Body of pancreas (tissue), 4 donors: ENCODE measurements around the gene CFAP100. TPM values are rescaled to one million over a fixed set of nuclear protein-coding genes. Genes with fewer than 3 reads are reported as not detected.

Experiments
- ATAC-seq: fragments of 150-250 bp; one replicate; pipeline ENCODE4 v1.9.1; 2016
- DNase-seq, 4 donors: peaks; one replicate each; pipeline ENCODE4 v3.0.0-alpha.2; 2019
- H3K27ac ChIP-seq, 4 donors: fragments of 200-600 bp; sonication (generic); 1 replicate in 3 of 4; 2 replicates in 1 of 4; pipeline versions ENCODE4 v1.5.1 to v1.6.1; 2016 to 2019; ENCODE audit warnings: mild to moderate bottlenecking in 1 of 4, mixed read lengths in 1 of 4, moderate library complexity in 1 of 4
- H3K27me3 ChIP-seq, 2 donors: fragments of 200-600 bp; sonication (generic); one replicate each; pipeline ENCODE4 v1.6.0; 2016; ENCODE audit warnings: mild to moderate bottlenecking in 1 of 2
- H3K36me3 ChIP-seq, 2 donors: fragments of 200-600 bp; sonication (generic); replicated peaks in 1 of 2; 2 replicates each; pipeline ENCODE4 v1.5.1; 2016; ENCODE audit warnings: low read depth in 2 of 2; ENCODE audit not compliant: insufficient read depth in 1 of 2
- H3K4me1 ChIP-seq: fragments of 200-600 bp; sonication (generic); one replicate; pipeline ENCODE4 v1.6.0; 2016
- H3K4me3 ChIP-seq, 2 donors: fragments of 200-600 bp; sonication (generic); 1 replicate in 1 of 2; 2 replicates in 1 of 2; pipeline ENCODE4 v1.5.1; 2016 to 2019
- H3K9me3 ChIP-seq, 3 donors: fragments of 200-600 bp; sonication (generic); 1 replicate in 2 of 3; 2 replicates in 1 of 3; pipeline ENCODE4 v1.5.1; 2016
- CTCF ChIP-seq, 7 experiments: fragments of 450-650 bp in 4 of 7; fragments of 200-600 bp in 3 of 7; sonication (generic) in 3 of 7; IDR thresholded peaks; one replicate each; pipeline ENCODE4 v1.5.1; 2016 to 2019; ENCODE audit warnings: antibody characterized with exemption in 7 of 7
- POLR2A ChIP-seq, 3 donors: fragments of 450-650 bp; IDR thresholded peaks; one replicate each; pipeline ENCODE4 v1.6.1; 2016; ENCODE audit warnings: antibody characterized with exemption in 3 of 3, mild to moderate bottlenecking in 2 of 3
- WGBS, 2 donors: methylation state at CpG; one replicate each; pipeline ENCODE4 v1.1.5; 2017; 5-methylcytosine and 5-hydroxymethylcytosine counted together
- intact Hi-C: fragments of 100-400 bp; cut with DNase I; formaldehyde crosslinking; loops from one replicate; pipeline ENCODE4 v1.15.1; 2023
- total RNA-seq, 2 donors: library from RNA; depleted of rRNA; stranded (reverse); fragments of >200 nt; gene quantifications; one replicate each; pipeline ENCODE4 v1.1.0, GENCODE V29; 2016

Gene CFAP100
- total RNA-seq, 2 donors from 2014 or later = not detected

GRCh38 chr3:126397610-126398422 is 3.1 kb downstream of the CFAP100 start:
- intact Hi-C loops = loop anchor here (5.0 kb wide), 1 partner anchor 141 kb away; no protein-coding TSS in a partner anchor
- Histone ChIP-seq H3K4me1 (peaks cover 7% of the 10 kb centered on the region), H3K27me3 (no peaks in the 10 kb centered on the region), H3K36me3 (no peaks in the 10 kb centered on the region), H3K27ac (no peak overlapping the region), H3K4me3 (no peak overlapping the region), H3K9me3 (no peaks in the 10 kb centered on the region)
- no peak for TF ChIP-seq POLR2A (IDR thresholded peaks at IDR 0.05)
- no peak for TF ChIP-seq CTCF (IDR thresholded peaks at IDR 0.05)
- 83 to 89% methylated on average over 11 to 13 of the region's 13 CpGs for WGBS, 2 donors
- ATAC-seq (no peak), DNase-seq (no peak)

- Histone ChIP-seq H3K27me3 (no peaks in the 10 kb centered on the region), H3K27ac (no peak overlapping the region), H3K36me3 (no peaks in the 10 kb centered on the region), H3K4me3 (no peak overlapping the region), H3K4me1 (peaks cover 7% of the 10 kb centered on the region), H3K9me3 (no peaks in the 10 kb centered on the region)
- ATAC-seq (no peak), DNase-seq (no peak)
- TF ChIP-seq POLR2A (IDR thresholded peaks at IDR 0.05) = no peak
- no peak for TF ChIP-seq CTCF (IDR thresholded peaks at IDR 0.05)
- WGBS, 2 donors = 87 to 89% methylated on average over 12 to 14 of the region's 14 CpGs
- intact Hi-C loops = loop anchor here (5.0 kb wide), 1 partner anchor 141 kb away; no protein-coding TSS in a partner anchor
These were observed 4.0 kb downstream of the CFAP100 start for GRCh38 chr3:126398423-126399350.

GRCh38 chr3:126399351-126399735 is 4.6 kb downstream of the CFAP100 start:
- WGBS, 2 donors = 80 to 81% methylated on average over 1 of the region's 1 CpG
- intact Hi-C loops = loop anchor here (5.0 kb wide), 1 partner anchor 142 kb away; no protein-coding TSS in a partner anchor
- H3K4me1 ChIP-seq = peaks cover 7% of the 10 kb centered on the region
- ATAC-seq = no peak
- no peaks in the 10 kb centered on the region for H3K36me3 ChIP-seq
- H3K4me3 ChIP-seq = no peak overlapping the region
- no peak for DNase-seq
- TF ChIP-seq CTCF (IDR thresholded peaks at IDR 0.05) (no peak), POLR2A (IDR thresholded peaks at IDR 0.05) (no peak)
- H3K9me3 ChIP-seq = no peaks in the 10 kb centered on the region
- no peaks in the 10 kb centered on the region for H3K27me3 ChIP-seq
- H3K27ac ChIP-seq = no peak overlapping the region

- 90 to 96% methylated on average over 4 of the region's 4 CpGs for WGBS, 2 donors
- H3K27ac ChIP-seq = no peak overlapping the region
- H3K27me3 ChIP-seq = no peaks in the 10 kb centered on the region
- DNase-seq (no peak), ATAC-seq (no peak)
- TF ChIP-seq POLR2A (IDR thresholded peaks at IDR 0.05) (no peak), CTCF (IDR thresholded peaks at IDR 0.05) (no peak)
- H3K4me3 ChIP-seq = no peak overlapping the region
- intact Hi-C loops = loop anchor here (5.0 kb wide), 1 partner anchor 142 kb away; no protein-coding TSS in a partner anchor
- H3K36me3 ChIP-seq = no peaks in the 10 kb centered on the region
- H3K9me3 ChIP-seq = no peaks in the 10 kb centered on the region
- H3K4me1 ChIP-seq = peaks cover 3% of the 10 kb centered on the region
These were observed 5.0 kb downstream of the CFAP100 start for GRCh38 chr3:126399756-126400155.
